Mesendoderm (in vitro differentiated cells): ENCODE measurements around the gene GBP2. TPM values are rescaled to one million over a fixed set of nuclear protein-coding genes. Genes with fewer than 3 reads are reported as not detected.

Experiments
- DNase-seq: peaks from one replicate; pipeline ENCODE4 v3.0.0; 2013
- H2AK5ac ChIP-seq: 2 replicates; pipeline ENCODE4 v1.6.1; 2013; ENCODE audit warnings: low read length, inconsistent platforms
- H2BK120ac ChIP-seq: 2 replicates; pipeline ENCODE4 v1.6.1; 2013; ENCODE audit warnings: low read depth, mild to moderate bottlenecking, low read length, moderate library complexity, mixed read lengths
- H2BK15ac ChIP-seq: replicated peaks from 2 replicates; pipeline ENCODE4 v1.6.1; 2013; ENCODE audit warnings: low read depth, mild to moderate bottlenecking, moderate library complexity
- H2BK5ac ChIP-seq: 2 replicates; pipeline ENCODE4 v1.6.1; 2013; ENCODE audit warnings: low read length, inconsistent platforms
- H3K18ac ChIP-seq: 2 replicates; pipeline ENCODE4 v1.6.1; 2013; ENCODE audit warnings: mild to moderate bottlenecking, low read length, mixed read lengths
- H3K23ac ChIP-seq: one replicate; pipeline ENCODE4 v1.6.1; 2013; ENCODE audit warnings: low read length
- H3K27ac ChIP-seq: 2 replicates; pipeline ENCODE4 v1.5.1; 2013; ENCODE audit warnings: low read depth, mild to moderate bottlenecking, inconsistent platforms, low read length, moderate library complexity
- H3K27me3 ChIP-seq: 2 replicates; pipeline ENCODE4 v1.6.1; 2013; ENCODE audit warnings: low read length, control low read depth, mild to moderate bottlenecking, inconsistent platforms; ENCODE audit not compliant: insufficient read depth, poor library complexity
- H3K36me3 ChIP-seq: 2 replicates; pipeline ENCODE4 v1.6.1; 2013; ENCODE audit warnings: low read length, inconsistent platforms; ENCODE audit not compliant: control insufficient read depth, insufficient read depth
- H3K4ac ChIP-seq: one replicate; pipeline ENCODE4 v1.6.1; 2013; ENCODE audit warnings: low read depth, mild to moderate bottlenecking, low read length, moderate library complexity
- H3K4me1 ChIP-seq: 2 replicates; pipeline ENCODE4 v1.6.1; 2013; ENCODE audit warnings: low read depth, low read length, inconsistent platforms; ENCODE audit not compliant: control insufficient read depth
- H3K4me2 ChIP-seq: 2 replicates; pipeline ENCODE4 v1.6.1; 2013; ENCODE audit warnings: low read length
- H3K4me3 ChIP-seq: 2 replicates; pipeline ENCODE4 v1.5.1; 2013; ENCODE audit warnings: mild to moderate bottlenecking, low read length
- H3K56ac ChIP-seq: one replicate; pipeline ENCODE4 v1.6.1; 2013; ENCODE audit warnings: low read length
- H3K79me1 ChIP-seq: 2 replicates; pipeline ENCODE4 v1.6.1; 2013; ENCODE audit warnings: low read length, inconsistent platforms
- H3K79me2 ChIP-seq: 2 replicates; pipeline ENCODE4 v1.6.1; 2013; ENCODE audit warnings: mild to moderate bottlenecking, low read length; ENCODE audit not compliant: control insufficient read depth, insufficient read depth
- H3K9ac ChIP-seq: 2 replicates; pipeline ENCODE4 v1.6.1; 2013; ENCODE audit warnings: low read length, inconsistent platforms
- H4K5ac ChIP-seq: one replicate; pipeline ENCODE4 v1.6.1; 2013; ENCODE audit warnings: low read length
- H4K8ac ChIP-seq: one replicate; pipeline ENCODE4 v1.6.1; 2013; ENCODE audit warnings: low read depth, mild to moderate bottlenecking, control low read depth, low read length, moderate library complexity
- WGBS: extraction: QIAGEN DNeasy Blood & Tissue Kit; methylation state at CpG from one replicate; pipeline ENCODE4 v1.1.7; 2013; ENCODE audit warnings: low lambda C conversion rate, missing lambda C conversion rate; ENCODE audit not compliant: insufficient coverage; ENCODE audit errors: extremely low coverage; 5-methylcytosine and 5-hydroxymethylcytosine counted together
- polyA plus RNA-seq, 2 experiments: library from polyadenylated mRNA; stranded (reverse); fragments of 200-250 nt; gene quantifications; one replicate each; pipeline ENCODE4 v1.2.3, GENCODE V29; 2013

GBP2 gene, protein sequence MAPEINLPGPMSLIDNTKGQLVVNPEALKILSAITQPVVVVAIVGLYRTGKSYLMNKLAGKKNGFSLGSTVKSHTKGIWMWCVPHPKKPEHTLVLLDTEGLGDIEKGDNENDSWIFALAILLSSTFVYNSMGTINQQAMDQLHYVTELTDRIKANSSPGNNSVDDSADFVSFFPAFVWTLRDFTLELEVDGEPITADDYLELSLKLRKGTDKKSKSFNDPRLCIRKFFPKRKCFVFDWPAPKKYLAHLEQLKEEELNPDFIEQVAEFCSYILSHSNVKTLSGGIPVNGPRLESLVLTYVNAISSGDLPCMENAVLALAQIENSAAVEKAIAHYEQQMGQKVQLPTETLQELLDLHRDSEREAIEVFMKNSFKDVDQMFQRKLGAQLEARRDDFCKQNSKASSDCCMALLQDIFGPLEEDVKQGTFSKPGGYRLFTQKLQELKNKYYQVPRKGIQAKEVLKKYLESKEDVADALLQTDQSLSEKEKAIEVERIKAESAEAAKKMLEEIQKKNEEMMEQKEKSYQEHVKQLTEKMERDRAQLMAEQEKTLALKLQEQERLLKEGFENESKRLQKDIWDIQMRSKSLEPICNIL
- polyA plus RNA-seq (2013, experiment 1 of 2), result 0.06 TPM
- polyA plus RNA-seq (2013, experiment 2 of 2), result 0.08 TPM

DNA sequence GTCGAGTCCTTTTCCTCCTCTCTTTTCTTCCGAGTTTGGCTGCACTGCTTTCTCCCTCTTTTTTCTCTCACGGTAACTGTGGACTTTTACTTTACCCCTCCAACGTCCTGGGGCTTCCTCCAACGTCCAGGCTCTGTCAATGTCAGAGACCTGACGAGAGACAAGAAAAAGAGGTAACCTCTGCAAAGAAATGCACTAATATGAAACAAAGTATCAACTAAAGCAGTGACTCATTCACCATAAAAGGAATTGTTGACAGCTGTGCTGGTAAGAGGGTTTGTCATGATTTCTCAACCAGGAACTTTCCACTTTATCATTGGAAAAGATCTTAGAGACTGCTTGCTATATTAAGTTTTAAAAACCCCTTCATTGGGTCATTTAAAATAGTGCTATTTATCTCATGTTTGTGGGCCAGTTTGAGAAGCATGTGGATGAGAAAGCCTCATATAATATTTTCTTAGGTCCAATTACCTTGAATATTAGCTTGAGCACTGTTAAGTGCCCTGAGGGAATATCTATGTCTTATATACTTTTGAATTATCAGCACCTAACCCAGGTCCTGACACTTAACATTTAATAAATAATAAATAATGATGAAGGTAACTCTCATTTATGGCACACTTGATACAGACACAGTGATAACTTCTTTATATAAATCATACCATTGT lies at the start of gene GBP2:
Gene GBP2, minus strand, starts transcription at position 202 of the 668 bp plus-strand sequence. CDS start 4,148 bp downstream, outside the sequence.
- Histone ChIP-seq H3K18ac (peak within 1 kb of the TSS; percentile 90), H3K4ac (no peak within 1 kb of the TSS), H3K79me2 (no peaks in the 10 kb centered on the region), H3K56ac (no peak within 1 kb of the TSS), H3K27me3 (no peaks in the 10 kb centered on the region), H2AK5ac (no peak within 1 kb of the TSS), H2BK15ac (no peak within 1 kb of the TSS), H3K4me1 (no peaks in the 10 kb centered on the region), H2BK120ac (peak within 1 kb of the TSS; percentile 38), H3K27ac (no peak within 1 kb of the TSS), H3K23ac (no peak within 1 kb of the TSS), H3K9ac (no peak within 1 kb of the TSS), H2BK5ac (no peak within 1 kb of the TSS), H3K79me1 (no peaks in the 10 kb centered on the region), H3K36me3 (no peaks in the 10 kb centered on the region), H3K4me2 (no peak within 1 kb of the TSS), H4K5ac (no peak within 1 kb of the TSS), H3K4me3 (no peak within 1 kb of the TSS), H4K8ac (peak within 1 kb of the TSS; percentile 65)
- DNase-seq, result peak; percentile 19
- no CpG with 5 or more reads among the region's 6 CpGs for WGBS

GRCh38 chr1:89174491-89174890 lies 48.6 kb upstream of the GBP2 start:
- Histone ChIP-seq H3K27ac (no peak overlapping the region), H3K4me1 (no peaks in the 10 kb centered on the region), H3K79me2 (no peaks in the 10 kb centered on the region), H3K23ac (no peak overlapping the region), H3K4ac (no peak overlapping the region), H2BK5ac (no peak overlapping the region), H4K8ac (no peak overlapping the region), H4K5ac (no peak overlapping the region), H3K18ac (no peak overlapping the region), H2BK15ac (no peak overlapping the region), H3K56ac (no peak overlapping the region), H3K36me3 (no peaks in the 10 kb centered on the region), H2AK5ac (no peak overlapping the region), H3K4me3 (no peak overlapping the region), H3K9ac (no peak overlapping the region), H3K4me2 (no peak overlapping the region), H3K27me3 (no peaks in the 10 kb centered on the region), H2BK120ac (no peak overlapping the region), H3K79me1 (no peaks in the 10 kb centered on the region)
- no CpG with 5 or more reads among the region's 3 CpGs for WGBS
- DNase-seq, result no peak

GRCh38 chr1:89172468-89173143 lies 46.7 kb upstream of the GBP2 start:
- no peaks in the 10 kb centered on the region for H3K79me2 ChIP-seq
- H3K4me1 ChIP-seq, result no peaks in the 10 kb centered on the region
- no peak overlapping the region for H4K8ac ChIP-seq
- no peak overlapping the region for H3K27ac ChIP-seq
- no CpG with 5 or more reads among the region's 4 CpGs for WGBS
- no peak overlapping the region for H3K4ac ChIP-seq
- no peak overlapping the region for H2BK5ac ChIP-seq
- H3K79me1 ChIP-seq, result no peaks in the 10 kb centered on the region
- H3K27me3 ChIP-seq, result no peaks in the 10 kb centered on the region
- no peak overlapping the region for H3K4me2 ChIP-seq
- no peak overlapping the region for H2AK5ac ChIP-seq
- no peak overlapping the region for H4K5ac ChIP-seq
- H2BK15ac ChIP-seq, result no peak overlapping the region
- no peaks in the 10 kb centered on the region for H3K36me3 ChIP-seq
- no peak overlapping the region for H3K4me3 ChIP-seq
- H3K56ac ChIP-seq, result no peak overlapping the region
- no peak for DNase-seq
- H3K18ac ChIP-seq, result no peak overlapping the region
- H2BK120ac ChIP-seq, result no peak overlapping the region
- no peak overlapping the region for H3K23ac ChIP-seq
- H3K9ac ChIP-seq, result no peak overlapping the region

DNA sequence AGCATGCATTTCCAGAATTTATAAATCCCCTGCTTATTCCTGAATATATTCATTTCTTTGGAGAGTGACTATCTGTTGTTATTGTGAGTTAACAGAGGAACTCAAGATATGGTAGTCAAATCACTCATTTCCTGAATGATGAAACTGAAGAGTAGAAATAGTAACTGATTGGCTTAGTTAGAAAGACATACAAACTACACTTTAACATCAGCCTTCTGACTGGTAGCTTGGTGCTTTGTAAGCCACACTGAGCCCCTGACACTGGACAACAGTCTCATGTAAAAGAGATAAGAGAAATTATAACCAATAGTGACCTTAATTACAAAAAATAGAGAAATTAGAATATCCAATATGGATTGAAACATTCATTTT lies 45.1 kb upstream of the GBP2 start:
- Histone ChIP-seq H3K4me3 (no peak overlapping the region), H3K4ac (no peak overlapping the region), H3K23ac (no peak overlapping the region), H2BK5ac (no peak overlapping the region), H3K79me1 (no peaks in the 10 kb centered on the region), H2BK15ac (no peak overlapping the region), H4K8ac (no peak overlapping the region), H3K79me2 (no peaks in the 10 kb centered on the region), H4K5ac (no peak overlapping the region), H3K9ac (no peak overlapping the region), H3K4me1 (no peaks in the 10 kb centered on the region), H3K27me3 (no peaks in the 10 kb centered on the region), H2AK5ac (no peak overlapping the region), H3K18ac (no peak overlapping the region), H3K4me2 (no peak overlapping the region), H3K36me3 (no peaks in the 10 kb centered on the region), H2BK120ac (no peak overlapping the region), H3K27ac (no peak overlapping the region), H3K56ac (no peak overlapping the region)
- DNase-seq, result no peak

GRCh38 chr1:89170170-89171066 lies 44.5 kb upstream of the GBP2 start:
- Histone ChIP-seq H3K23ac (no peak overlapping the region), H4K8ac (no peak overlapping the region), H3K27ac (no peak overlapping the region), H3K4me3 (no peak overlapping the region), H3K9ac (no peak overlapping the region), H2BK5ac (no peak overlapping the region), H2BK15ac (no peak overlapping the region), H3K56ac (no peak overlapping the region), H3K36me3 (no peaks in the 10 kb centered on the region), H3K79me1 (no peaks in the 10 kb centered on the region), H4K5ac (no peak overlapping the region), H3K79me2 (no peaks in the 10 kb centered on the region), H3K4me2 (no peak overlapping the region), H2AK5ac (no peak overlapping the region), H2BK120ac (no peak overlapping the region), H3K27me3 (no peaks in the 10 kb centered on the region), H3K18ac (no peak overlapping the region), H3K4ac (no peak overlapping the region), H3K4me1 (no peaks in the 10 kb centered on the region)
- WGBS, result no CpG with 5 or more reads among the region's 4 CpGs
- no peak for DNase-seq
